ENCODE results near the gene ING3. TPM values are rescaled to one million over a fixed set of nuclear protein-coding genes. Genes with fewer than 3 reads are reported as not detected.

Gene ING3
- total and polyA plus RNA-seq, 9 of the 15 experiments (the other 6 are each of a cell fraction or from before 2014, with no cell fraction given) = 22.8 to 233 (median 50.4) TPM

DNA sequence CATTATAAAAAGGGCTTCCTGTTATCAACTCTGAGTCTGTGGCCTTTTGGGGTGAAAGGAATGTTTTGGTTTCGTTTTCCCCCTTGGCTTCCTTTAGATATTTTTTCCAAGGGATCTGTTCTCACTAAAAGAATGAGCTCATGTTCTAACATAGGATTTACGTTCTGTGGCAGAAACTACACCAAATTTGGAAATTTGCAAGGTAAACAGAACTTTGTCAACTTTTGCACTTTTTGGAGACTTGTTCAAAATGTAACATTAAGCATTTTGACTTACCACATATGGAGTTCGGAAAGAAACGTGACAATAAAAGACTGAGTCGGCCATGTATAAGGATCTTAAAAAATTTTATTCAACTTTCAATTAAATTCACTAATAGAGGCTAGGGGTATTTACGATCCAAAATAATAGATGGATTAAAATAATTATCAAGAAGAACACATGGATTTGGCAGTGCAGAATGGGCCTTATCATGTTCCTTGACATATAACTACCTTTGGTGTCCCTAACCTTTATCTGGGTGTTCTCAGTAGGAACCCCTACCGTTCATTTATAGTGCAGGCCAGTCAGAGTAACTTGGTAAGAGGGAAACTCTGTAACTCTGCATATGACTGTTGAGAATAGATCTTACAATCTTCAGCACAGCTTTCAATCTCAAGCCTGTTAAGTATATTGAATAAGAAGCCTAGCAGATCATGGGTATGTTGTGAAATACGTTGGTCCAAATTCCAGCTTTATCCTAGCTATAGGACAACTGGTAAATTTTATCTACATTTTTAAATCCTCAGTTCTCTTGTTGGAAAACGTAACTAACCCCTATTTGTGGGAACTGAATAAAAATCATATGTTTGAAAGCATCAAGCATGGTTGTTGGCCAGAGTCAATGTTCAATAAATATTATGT is 49.8 kb downstream of the ING3 start (continued):
- TF ChIP-seq CBX1 (IDR thresholded peaks at IDR 0.05; ENCODE audit: low read depth) (no peak), KDM1A (IDR thresholded peaks at IDR 0.05) (no peak), PCBP1 (IDR thresholded peaks at IDR 0.05; ENCODE audit: low read depth, low read length, poor library complexity, severe bottlenecking) (no peak), TEAD4 (IDR thresholded peaks at IDR 0.05; ENCODE audit: low read length) (peak; percentile 16; the same call in 1 of the 2 replicates), TEAD4 (CRISPR knock-in tag; IDR thresholded peaks at IDR 0.05; ENCODE audit: borderline replicate concordance) (no peak), MAZ (CRISPR knock-in tag; conservative IDR thresholded peaks at IDR 0.05 in 1 of 2, IDR thresholded peaks at IDR 0.05 in 1 of 2) (peak in 1 of 2 experiments; percentile 44; a peak in 2 of 4 replicates), ZC3H11A (IDR thresholded peaks at IDR 0.05; ENCODE audit: low read depth, low read length) (no peak), ZNF584 (CRISPR knock-in tag; IDR thresholded peaks at IDR 0.05; ENCODE audit: low read depth) (no peak), MEF2A (IDR thresholded peaks at IDR 0.05; ENCODE audit: control insufficient read depth, low read depth, low read length) (no peak; the same call in 1 of the 2 replicates), HLTF (IDR thresholded peaks at IDR 0.05) (no peak), MED1 (CRISPR knock-in tag; IDR thresholded peaks at IDR 0.05; ENCODE audit: borderline replicate concordance) (no peak), TAL1 (IDR thresholded peaks at IDR 0.05) (no peak; the same call in 1 of the 2 replicates)
- TF ChIP-seq, protein P1, sequence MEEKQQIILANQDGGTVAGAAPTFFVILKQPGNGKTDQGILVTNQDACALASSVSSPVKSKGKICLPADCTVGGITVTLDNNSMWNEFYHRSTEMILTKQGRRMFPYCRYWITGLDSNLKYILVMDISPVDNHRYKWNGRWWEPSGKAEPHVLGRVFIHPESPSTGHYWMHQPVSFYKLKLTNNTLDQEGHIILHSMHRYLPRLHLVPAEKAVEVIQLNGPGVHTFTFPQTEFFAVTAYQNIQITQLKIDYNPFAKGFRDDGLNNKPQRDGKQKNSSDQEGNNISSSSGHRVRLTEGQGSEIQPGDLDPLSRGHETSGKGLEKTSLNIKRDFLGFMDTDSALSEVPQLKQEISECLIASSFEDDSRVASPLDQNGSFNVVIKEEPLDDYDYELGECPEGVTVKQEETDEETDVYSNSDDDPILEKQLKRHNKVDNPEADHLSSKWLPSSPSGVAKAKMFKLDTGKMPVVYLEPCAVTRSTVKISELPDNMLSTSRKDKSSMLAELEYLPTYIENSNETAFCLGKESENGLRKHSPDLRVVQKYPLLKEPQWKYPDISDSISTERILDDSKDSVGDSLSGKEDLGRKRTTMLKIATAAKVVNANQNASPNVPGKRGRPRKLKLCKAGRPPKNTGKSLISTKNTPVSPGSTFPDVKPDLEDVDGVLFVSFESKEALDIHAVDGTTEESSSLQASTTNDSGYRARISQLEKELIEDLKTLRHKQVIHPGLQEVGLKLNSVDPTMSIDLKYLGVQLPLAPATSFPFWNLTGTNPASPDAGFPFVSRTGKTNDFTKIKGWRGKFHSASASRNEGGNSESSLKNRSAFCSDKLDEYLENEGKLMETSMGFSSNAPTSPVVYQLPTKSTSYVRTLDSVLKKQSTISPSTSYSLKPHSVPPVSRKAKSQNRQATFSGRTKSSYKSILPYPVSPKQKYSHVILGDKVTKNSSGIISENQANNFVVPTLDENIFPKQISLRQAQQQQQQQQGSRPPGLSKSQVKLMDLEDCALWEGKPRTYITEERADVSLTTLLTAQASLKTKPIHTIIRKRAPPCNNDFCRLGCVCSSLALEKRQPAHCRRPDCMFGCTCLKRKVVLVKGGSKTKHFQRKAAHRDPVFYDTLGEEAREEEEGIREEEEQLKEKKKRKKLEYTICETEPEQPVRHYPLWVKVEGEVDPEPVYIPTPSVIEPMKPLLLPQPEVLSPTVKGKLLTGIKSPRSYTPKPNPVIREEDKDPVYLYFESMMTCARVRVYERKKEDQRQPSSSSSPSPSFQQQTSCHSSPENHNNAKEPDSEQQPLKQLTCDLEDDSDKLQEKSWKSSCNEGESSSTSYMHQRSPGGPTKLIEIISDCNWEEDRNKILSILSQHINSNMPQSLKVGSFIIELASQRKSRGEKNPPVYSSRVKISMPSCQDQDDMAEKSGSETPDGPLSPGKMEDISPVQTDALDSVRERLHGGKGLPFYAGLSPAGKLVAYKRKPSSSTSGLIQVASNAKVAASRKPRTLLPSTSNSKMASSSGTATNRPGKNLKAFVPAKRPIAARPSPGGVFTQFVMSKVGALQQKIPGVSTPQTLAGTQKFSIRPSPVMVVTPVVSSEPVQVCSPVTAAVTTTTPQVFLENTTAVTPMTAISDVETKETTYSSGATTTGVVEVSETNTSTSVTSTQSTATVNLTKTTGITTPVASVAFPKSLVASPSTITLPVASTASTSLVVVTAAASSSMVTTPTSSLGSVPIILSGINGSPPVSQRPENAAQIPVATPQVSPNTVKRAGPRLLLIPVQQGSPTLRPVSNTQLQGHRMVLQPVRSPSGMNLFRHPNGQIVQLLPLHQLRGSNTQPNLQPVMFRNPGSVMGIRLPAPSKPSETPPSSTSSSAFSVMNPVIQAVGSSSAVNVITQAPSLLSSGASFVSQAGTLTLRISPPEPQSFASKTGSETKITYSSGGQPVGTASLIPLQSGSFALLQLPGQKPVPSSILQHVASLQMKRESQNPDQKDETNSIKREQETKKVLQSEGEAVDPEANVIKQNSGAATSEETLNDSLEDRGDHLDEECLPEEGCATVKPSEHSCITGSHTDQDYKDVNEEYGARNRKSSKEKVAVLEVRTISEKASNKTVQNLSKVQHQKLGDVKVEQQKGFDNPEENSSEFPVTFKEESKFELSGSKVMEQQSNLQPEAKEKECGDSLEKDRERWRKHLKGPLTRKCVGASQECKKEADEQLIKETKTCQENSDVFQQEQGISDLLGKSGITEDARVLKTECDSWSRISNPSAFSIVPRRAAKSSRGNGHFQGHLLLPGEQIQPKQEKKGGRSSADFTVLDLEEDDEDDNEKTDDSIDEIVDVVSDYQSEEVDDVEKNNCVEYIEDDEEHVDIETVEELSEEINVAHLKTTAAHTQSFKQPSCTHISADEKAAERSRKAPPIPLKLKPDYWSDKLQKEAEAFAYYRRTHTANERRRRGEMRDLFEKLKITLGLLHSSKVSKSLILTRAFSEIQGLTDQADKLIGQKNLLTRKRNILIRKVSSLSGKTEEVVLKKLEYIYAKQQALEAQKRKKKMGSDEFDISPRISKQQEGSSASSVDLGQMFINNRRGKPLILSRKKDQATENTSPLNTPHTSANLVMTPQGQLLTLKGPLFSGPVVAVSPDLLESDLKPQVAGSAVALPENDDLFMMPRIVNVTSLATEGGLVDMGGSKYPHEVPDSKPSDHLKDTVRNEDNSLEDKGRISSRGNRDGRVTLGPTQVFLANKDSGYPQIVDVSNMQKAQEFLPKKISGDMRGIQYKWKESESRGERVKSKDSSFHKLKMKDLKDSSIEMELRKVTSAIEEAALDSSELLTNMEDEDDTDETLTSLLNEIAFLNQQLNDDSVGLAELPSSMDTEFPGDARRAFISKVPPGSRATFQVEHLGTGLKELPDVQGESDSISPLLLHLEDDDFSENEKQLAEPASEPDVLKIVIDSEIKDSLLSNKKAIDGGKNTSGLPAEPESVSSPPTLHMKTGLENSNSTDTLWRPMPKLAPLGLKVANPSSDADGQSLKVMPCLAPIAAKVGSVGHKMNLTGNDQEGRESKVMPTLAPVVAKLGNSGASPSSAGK (IDR thresholded peaks at IDR 0.05) = 0 out of 2 replicates have a peak, but pooled peaks have one; percentile 23
- TF ChIP-seq, protein P2, sequence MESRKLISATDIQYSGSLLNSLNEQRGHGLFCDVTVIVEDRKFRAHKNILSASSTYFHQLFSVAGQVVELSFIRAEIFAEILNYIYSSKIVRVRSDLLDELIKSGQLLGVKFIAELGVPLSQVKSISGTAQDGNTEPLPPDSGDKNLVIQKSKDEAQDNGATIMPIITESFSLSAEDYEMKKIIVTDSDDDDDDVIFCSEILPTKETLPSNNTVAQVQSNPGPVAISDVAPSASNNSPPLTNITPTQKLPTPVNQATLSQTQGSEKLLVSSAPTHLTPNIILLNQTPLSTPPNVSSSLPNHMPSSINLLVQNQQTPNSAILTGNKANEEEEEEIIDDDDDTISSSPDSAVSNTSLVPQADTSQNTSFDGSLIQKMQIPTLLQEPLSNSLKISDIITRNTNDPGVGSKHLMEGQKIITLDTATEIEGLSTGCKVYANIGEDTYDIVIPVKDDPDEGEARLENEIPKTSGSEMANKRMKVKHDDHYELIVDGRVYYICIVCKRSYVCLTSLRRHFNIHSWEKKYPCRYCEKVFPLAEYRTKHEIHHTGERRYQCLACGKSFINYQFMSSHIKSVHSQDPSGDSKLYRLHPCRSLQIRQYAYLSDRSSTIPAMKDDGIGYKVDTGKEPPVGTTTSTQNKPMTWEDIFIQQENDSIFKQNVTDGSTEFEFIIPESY (CRISPR knock-in tag; IDR thresholded peaks at IDR 0.05) = no peak
